ENCODE measurements around the gene DAAM2.
A peak's percentile ranks its signal among the peaks of the same experiment; 100 is the strongest.

DAAM2 gene

DNA sequence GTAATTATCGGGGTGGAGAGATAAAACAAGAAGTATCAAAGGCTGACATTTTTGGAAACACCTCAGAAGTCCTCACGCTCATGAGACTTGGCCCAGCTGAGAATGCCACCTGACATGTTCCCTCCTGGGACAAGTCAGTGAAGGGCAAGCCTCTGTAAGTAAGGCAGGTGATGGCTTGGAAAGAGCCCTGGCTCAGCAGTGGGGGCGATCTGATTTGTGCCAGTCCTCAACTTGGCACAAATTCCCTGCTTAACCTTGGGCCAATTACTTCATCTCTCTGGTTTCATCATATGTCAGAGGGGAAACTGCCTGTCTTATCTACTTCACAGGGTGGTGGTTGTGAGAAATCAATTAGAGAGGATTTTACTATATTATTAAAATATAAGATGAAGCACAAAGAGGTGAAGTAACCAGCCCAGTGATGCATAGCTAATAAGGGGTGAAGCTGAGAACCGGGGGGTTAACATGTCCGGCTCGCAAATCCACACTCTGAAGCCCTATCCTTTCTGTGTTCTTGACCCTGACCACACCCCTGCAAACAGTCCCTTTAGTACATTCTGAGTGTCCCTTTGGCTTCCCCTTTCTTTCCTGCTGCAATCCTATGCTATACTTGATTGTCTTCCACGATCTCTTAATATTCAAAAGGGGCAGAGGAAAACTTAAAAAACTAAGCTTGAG is 150.9 kb downstream of the DAAM2 start:
- Histone ChIP-seq H2BK120ac (ENCODE audit: low read depth, low read length) (no peak overlapping the region), H3K4me2 (ENCODE audit: low read length) (no peak overlapping the region), H2BK15ac (replicated peaks; ENCODE audit: low read depth) (no peak overlapping the region), H3K4ac (ENCODE audit: low read depth, low read length) (no peak overlapping the region), H2AK5ac (ENCODE audit: low read length) (no peak overlapping the region), H3K56ac (ENCODE audit: low read length) (no peak overlapping the region), H3K4me3 (ENCODE audit: low read length) (no peak overlapping the region), H3K27ac (ENCODE audit: low read depth, low read length) (no peak overlapping the region), H3K27me3 (ENCODE audit: insufficient read depth, low read length, poor library complexity) (no peaks in the 10 kb centered on the region), H3K18ac (ENCODE audit: low read length) (no peak overlapping the region), H4K5ac (ENCODE audit: low read length) (no peak overlapping the region), H3K79me1 (ENCODE audit: low read length) (no peaks in the 10 kb centered on the region), H3K9ac (ENCODE audit: low read length) (no peak overlapping the region), H3K36me3 (ENCODE audit: control insufficient read depth, insufficient read depth, low read length) (no peaks in the 10 kb centered on the region), H2BK5ac (ENCODE audit: low read length) (no peak overlapping the region), H4K8ac (ENCODE audit: low read depth, low read length) (no peak overlapping the region), H3K23ac (ENCODE audit: low read length) (no peak overlapping the region), H3K4me1 (ENCODE audit: control insufficient read depth, low read depth, low read length) (peaks cover 5% of the 10 kb centered on the region), H3K79me2 (ENCODE audit: control insufficient read depth, insufficient read depth, low read length) (no peaks in the 10 kb centered on the region)
- no peak for DNase-seq
- WGBS (ENCODE audit: extremely low coverage, insufficient coverage, low lambda C conversion rate), result no CpG with 5 or more reads among the region's 7 CpGs

DNA sequence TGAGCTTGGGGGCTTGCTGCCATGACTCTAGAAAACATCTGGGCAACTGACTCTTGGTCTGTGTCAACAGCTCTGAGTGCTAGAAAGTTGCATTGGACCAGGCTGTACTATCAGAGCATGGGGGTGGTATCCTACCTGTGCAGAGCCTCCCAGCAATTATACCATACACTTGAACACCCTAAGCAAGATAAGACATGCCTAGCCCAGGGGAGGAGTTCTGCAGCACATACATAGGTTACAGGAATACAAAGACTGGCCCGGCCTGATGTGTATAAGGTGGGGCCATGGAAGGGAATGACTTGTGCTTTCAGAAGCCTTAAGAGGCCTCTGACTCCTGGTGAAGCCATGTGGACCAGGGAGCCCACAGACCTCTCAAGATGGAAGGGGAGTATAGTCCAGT is 153.4 kb downstream of the DAAM2 start:
- Histone ChIP-seq H2BK5ac (ENCODE audit: low read length) (no peak overlapping the region), H2BK15ac (replicated peaks; ENCODE audit: low read depth) (no peak overlapping the region), H3K4me2 (ENCODE audit: low read length) (no peak overlapping the region), H3K4ac (ENCODE audit: low read depth, low read length) (no peak overlapping the region), H3K23ac (ENCODE audit: low read length) (no peak overlapping the region), H3K27me3 (ENCODE audit: insufficient read depth, low read length, poor library complexity) (no peaks in the 10 kb centered on the region), H2AK5ac (ENCODE audit: low read length) (no peak overlapping the region), H3K56ac (ENCODE audit: low read length) (no peak overlapping the region), H3K4me1 (ENCODE audit: control insufficient read depth, low read depth, low read length) (peaks cover 13% of the 10 kb centered on the region), H3K36me3 (ENCODE audit: control insufficient read depth, insufficient read depth, low read length) (no peaks in the 10 kb centered on the region), H3K4me3 (ENCODE audit: low read length) (no peak overlapping the region), H3K18ac (ENCODE audit: low read length) (no peak overlapping the region), H3K79me1 (ENCODE audit: low read length) (no peaks in the 10 kb centered on the region), H3K9ac (ENCODE audit: low read length) (no peak overlapping the region), H3K79me2 (ENCODE audit: control insufficient read depth, insufficient read depth, low read length) (no peaks in the 10 kb centered on the region), H3K27ac (ENCODE audit: low read depth, low read length) (no peak overlapping the region), H4K5ac (ENCODE audit: low read length) (no peak overlapping the region), H2BK120ac (ENCODE audit: low read depth, low read length) (no peak overlapping the region), H4K8ac (ENCODE audit: low read depth, low read length) (no peak overlapping the region)
- no CpG with 5 or more reads among the region's 1 CpG for WGBS (ENCODE audit: extremely low coverage, insufficient coverage, low lambda C conversion rate)
- DNase-seq, result no peak

DNA sequence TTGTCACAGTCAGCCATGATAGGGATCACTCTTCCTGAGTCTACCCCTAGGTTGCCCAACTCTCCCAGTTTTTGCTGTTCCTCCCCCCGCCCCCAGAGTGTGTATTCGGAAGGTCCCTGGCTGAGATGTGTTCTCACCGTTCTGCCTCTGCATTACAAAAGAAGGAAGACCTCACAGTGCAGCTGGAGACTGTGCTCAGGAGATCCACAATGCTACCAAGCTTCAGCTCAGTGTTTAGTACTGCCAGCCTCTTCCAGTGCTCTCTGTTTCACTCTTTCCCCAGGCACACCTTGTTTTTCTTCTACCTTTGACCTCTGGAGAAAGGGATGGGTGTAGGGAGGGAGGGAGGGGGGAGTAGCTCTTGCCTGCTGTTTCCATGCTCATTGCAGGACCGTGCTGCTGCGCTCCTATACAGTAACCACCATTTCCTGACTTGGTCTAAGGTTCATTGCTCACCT is 155.5 kb downstream of the DAAM2 start:
- DNase-seq, result peak; percentile 51
- Histone ChIP-seq H3K36me3 (ENCODE audit: control insufficient read depth, insufficient read depth, low read length) (no peaks in the 10 kb centered on the region), H3K4me1 (ENCODE audit: control insufficient read depth, low read depth, low read length) (peaks cover 13% of the 10 kb centered on the region), H3K4me2 (ENCODE audit: low read length) (no peak overlapping the region), H4K8ac (ENCODE audit: low read depth, low read length) (no peak overlapping the region), H2AK5ac (ENCODE audit: low read length) (no peak overlapping the region), H3K4ac (ENCODE audit: low read depth, low read length) (no peak overlapping the region), H3K79me2 (ENCODE audit: control insufficient read depth, insufficient read depth, low read length) (no peaks in the 10 kb centered on the region), H4K5ac (ENCODE audit: low read length) (no peak overlapping the region), H2BK15ac (replicated peaks; ENCODE audit: low read depth) (no peak overlapping the region), H3K27ac (ENCODE audit: low read depth, low read length) (no peak overlapping the region), H3K79me1 (ENCODE audit: low read length) (no peaks in the 10 kb centered on the region), H3K27me3 (ENCODE audit: insufficient read depth, low read length, poor library complexity) (no peaks in the 10 kb centered on the region), H3K56ac (ENCODE audit: low read length) (peak overlapping the region; percentile 38), H3K23ac (ENCODE audit: low read length) (no peak overlapping the region), H2BK5ac (ENCODE audit: low read length) (no peak overlapping the region), H2BK120ac (ENCODE audit: low read depth, low read length) (no peak overlapping the region), H3K18ac (ENCODE audit: low read length) (no peak overlapping the region), H3K9ac (ENCODE audit: low read length) (no peak overlapping the region), H3K4me3 (ENCODE audit: low read length) (no peak overlapping the region)
- no CpG with 5 or more reads among the region's 5 CpGs for WGBS (ENCODE audit: extremely low coverage, insufficient coverage, low lambda C conversion rate)

DNA sequence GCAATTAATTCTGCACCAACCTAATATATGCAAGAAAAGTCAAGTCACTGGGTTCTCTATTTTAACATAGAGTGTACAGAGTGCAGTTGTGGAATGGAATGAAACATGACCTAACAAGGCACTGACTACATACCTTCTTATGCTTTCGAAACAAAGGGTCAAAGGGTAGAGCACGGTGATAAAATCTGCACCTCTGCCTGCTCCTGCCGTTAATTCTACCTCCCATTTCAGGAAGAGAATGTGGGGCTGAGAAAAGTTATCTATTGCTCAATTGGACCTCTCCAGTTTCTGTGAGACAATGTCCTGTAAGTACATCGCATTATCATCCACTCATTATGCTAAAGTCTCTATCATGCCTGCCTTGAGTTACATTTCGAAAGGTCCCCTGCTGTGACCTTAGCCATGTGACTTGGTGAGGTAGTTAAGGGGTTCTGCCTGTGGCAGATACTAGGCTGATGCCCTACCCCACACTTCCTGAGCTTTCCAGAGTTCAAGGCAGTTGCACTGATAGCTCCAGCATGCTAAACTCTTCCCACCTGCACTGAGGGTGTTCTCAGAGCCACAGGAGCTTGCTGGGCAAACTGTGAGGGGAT is 156.1 kb downstream of the DAAM2 start:
- Histone ChIP-seq H3K79me1 (ENCODE audit: low read length) (no peaks in the 10 kb centered on the region), H3K18ac (ENCODE audit: low read length) (no peak overlapping the region), H3K4me1 (ENCODE audit: control insufficient read depth, low read depth, low read length) (peaks cover 13% of the 10 kb centered on the region), H3K23ac (ENCODE audit: low read length) (no peak overlapping the region), H3K27ac (ENCODE audit: low read depth, low read length) (no peak overlapping the region), H3K36me3 (ENCODE audit: control insufficient read depth, insufficient read depth, low read length) (no peaks in the 10 kb centered on the region), H2BK120ac (ENCODE audit: low read depth, low read length) (no peak overlapping the region), H2AK5ac (ENCODE audit: low read length) (no peak overlapping the region), H4K8ac (ENCODE audit: low read depth, low read length) (no peak overlapping the region), H3K27me3 (ENCODE audit: insufficient read depth, low read length, poor library complexity) (no peaks in the 10 kb centered on the region), H2BK15ac (replicated peaks; ENCODE audit: low read depth) (no peak overlapping the region), H3K4ac (ENCODE audit: low read depth, low read length) (no peak overlapping the region), H2BK5ac (ENCODE audit: low read length) (no peak overlapping the region), H3K4me2 (ENCODE audit: low read length) (no peak overlapping the region), H3K79me2 (ENCODE audit: control insufficient read depth, insufficient read depth, low read length) (no peaks in the 10 kb centered on the region), H3K4me3 (ENCODE audit: low read length) (no peak overlapping the region), H3K9ac (ENCODE audit: low read length) (no peak overlapping the region), H3K56ac (ENCODE audit: low read length) (no peak overlapping the region), H4K5ac (ENCODE audit: low read length) (no peak overlapping the region)
- no CpG with 5 or more reads among the region's 5 CpGs for WGBS (ENCODE audit: extremely low coverage, insufficient coverage, low lambda C conversion rate)
- DNase-seq, result peak; percentile 33

GRCh38 chr6:39950125-39950720 is 158.0 kb downstream of the DAAM2 start:
- Histone ChIP-seq H3K36me3 (ENCODE audit: control insufficient read depth, insufficient read depth, low read length) (no peaks in the 10 kb centered on the region), H2BK15ac (replicated peaks; ENCODE audit: low read depth) (no peak overlapping the region), H3K23ac (ENCODE audit: low read length) (no peak overlapping the region), H3K79me2 (ENCODE audit: control insufficient read depth, insufficient read depth, low read length) (no peaks in the 10 kb centered on the region), H3K4me1 (ENCODE audit: control insufficient read depth, low read depth, low read length) (peaks cover 13% of the 10 kb centered on the region), H3K56ac (ENCODE audit: low read length) (no peak overlapping the region), H2BK5ac (ENCODE audit: low read length) (no peak overlapping the region), H3K18ac (ENCODE audit: low read length) (no peak overlapping the region), H3K4ac (ENCODE audit: low read depth, low read length) (no peak overlapping the region), H4K5ac (ENCODE audit: low read length) (no peak overlapping the region), H2BK120ac (ENCODE audit: low read depth, low read length) (no peak overlapping the region), H3K79me1 (ENCODE audit: low read length) (no peaks in the 10 kb centered on the region), H4K8ac (ENCODE audit: low read depth, low read length) (no peak overlapping the region), H3K9ac (ENCODE audit: low read length) (no peak overlapping the region), H3K27me3 (ENCODE audit: insufficient read depth, low read length, poor library complexity) (no peaks in the 10 kb centered on the region), H3K27ac (ENCODE audit: low read depth, low read length) (no peak overlapping the region), H3K4me3 (ENCODE audit: low read length) (no peak overlapping the region), H2AK5ac (ENCODE audit: low read length) (no peak overlapping the region), H3K4me2 (ENCODE audit: low read length) (no peak overlapping the region)
- no peak for DNase-seq
